SK-N-SH treated with all-trans-retinoic acid at 6 μM for 48 hours (cell line): Measurements from ENCODE around the gene PRR5L.

Source experiments
- ATAC-seq: fragments of 200-7000 bp; cut with Tn5 transposase; 3 replicates; pipeline ENCODE4 v1.9.1; 2020; ENCODE audit warnings: mild to moderate bottlenecking, moderate library complexity
- GLIS3 ChIP-seq: fragments of 250-450 bp; sonication (Bioruptor Pico); IDR thresholded peaks from 2 replicates; pipeline ENCODE4 v1.5.0; 2020; ENCODE audit warnings: mild to moderate bottlenecking, moderate library complexity
- ISL1 ChIP-seq: fragments of 250-450 bp; sonication (Bioruptor Pico); IDR thresholded peaks from 2 replicates; pipeline ENCODE4 v2.1.2; 2022; ENCODE audit warnings: mild to moderate bottlenecking, moderate library complexity
- OSR1 ChIP-seq: fragments of 250-450 bp; sonication (Bioruptor Pico); IDR thresholded peaks from 2 replicates; pipeline ENCODE4 v1.8.0; 2022; ENCODE audit warnings: moderate library complexity, mild to moderate bottlenecking, inconsistent platforms
- PATZ1 ChIP-seq: fragments of 250-450 bp; sonication (Bioruptor Pico); IDR thresholded peaks from 2 replicates; pipeline ENCODE4 v1.8.0; 2020; ENCODE audit warnings: mild to moderate bottlenecking, moderate library complexity, borderline replicate concordance
- RARB ChIP-seq: fragments of 250-450 bp; sonication (Bioruptor Pico); IDR thresholded peaks from 2 replicates; pipeline ENCODE4 v1.8.0; 2021; ENCODE audit warnings: mild to moderate bottlenecking, moderate library complexity
- TCF4 ChIP-seq: fragments of 250-450 bp; sonication (Bioruptor Pico); IDR thresholded peaks from 2 replicates; pipeline ENCODE4 v1.8.0; 2021; ENCODE audit warnings: mild to moderate bottlenecking, moderate library complexity, borderline replicate concordance
- ZFP3 ChIP-seq: fragments of 250-450 bp; sonication (Bioruptor Pico); IDR thresholded peaks from 2 replicates; pipeline ENCODE4 v1.5.0; 2020; ENCODE audit warnings: mild to moderate bottlenecking, moderate library complexity

PRR5L gene

GRCh38 chr11:36512016-36512415 is 215.9 kb downstream of the PRR5L start:
- TF ChIP-seq TCF4 (CRISPR knock-in tag) = no peak
- TF ChIP-seq GLIS3 (CRISPR knock-in tag) = no peak
- no peak for TF ChIP-seq OSR1
- TF ChIP-seq RARB = no peak
- ATAC-seq = no peak

GRCh38 chr11:36513965-36514364 is 217.9 kb downstream of the PRR5L start:
- no peak for ATAC-seq
- TF ChIP-seq ISL1 (CRISPR knock-in tag) (no peak), PATZ1 (CRISPR knock-in tag) (no peak), ZFP3 (no peak), RARB (no peak)
- TF ChIP-seq, all 23 proteins: peak for 0
